GM21786 (cell line): ENCODE data around the gene PIGO.

Source experiments
- ATAC-seq: cut with Tn5 transposase; IDR thresholded peaks from one replicate; pipeline ENCODE4 v1.9.1; 2021; ENCODE audit not compliant: unreplicated experiment

Gene PIGO

GRCh38 chr9:35107297-35108290 lies 11.2 kb upstream of the PIGO start:
- no peak for ATAC-seq

DNA sequence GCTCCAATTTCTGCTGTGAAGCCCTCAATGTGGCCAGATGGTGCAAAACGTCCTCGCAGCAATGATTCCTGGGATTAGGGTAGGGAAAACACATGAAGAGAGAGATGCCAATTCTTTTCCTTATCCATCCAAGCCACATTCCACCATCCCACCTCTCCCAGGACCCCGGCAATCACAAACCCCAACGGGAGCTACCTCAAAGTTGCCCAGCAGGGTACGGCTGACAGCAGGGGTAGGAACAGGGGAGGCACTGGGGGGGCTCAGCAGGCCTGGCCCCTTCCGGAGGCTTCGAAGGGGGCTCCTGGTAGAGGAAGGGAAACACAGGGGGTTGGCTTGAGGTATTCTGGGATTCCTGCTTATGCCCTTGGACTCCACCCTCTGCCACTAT lies 9.9 kb upstream of the PIGO start:
- no peak for ATAC-seq

DNA sequence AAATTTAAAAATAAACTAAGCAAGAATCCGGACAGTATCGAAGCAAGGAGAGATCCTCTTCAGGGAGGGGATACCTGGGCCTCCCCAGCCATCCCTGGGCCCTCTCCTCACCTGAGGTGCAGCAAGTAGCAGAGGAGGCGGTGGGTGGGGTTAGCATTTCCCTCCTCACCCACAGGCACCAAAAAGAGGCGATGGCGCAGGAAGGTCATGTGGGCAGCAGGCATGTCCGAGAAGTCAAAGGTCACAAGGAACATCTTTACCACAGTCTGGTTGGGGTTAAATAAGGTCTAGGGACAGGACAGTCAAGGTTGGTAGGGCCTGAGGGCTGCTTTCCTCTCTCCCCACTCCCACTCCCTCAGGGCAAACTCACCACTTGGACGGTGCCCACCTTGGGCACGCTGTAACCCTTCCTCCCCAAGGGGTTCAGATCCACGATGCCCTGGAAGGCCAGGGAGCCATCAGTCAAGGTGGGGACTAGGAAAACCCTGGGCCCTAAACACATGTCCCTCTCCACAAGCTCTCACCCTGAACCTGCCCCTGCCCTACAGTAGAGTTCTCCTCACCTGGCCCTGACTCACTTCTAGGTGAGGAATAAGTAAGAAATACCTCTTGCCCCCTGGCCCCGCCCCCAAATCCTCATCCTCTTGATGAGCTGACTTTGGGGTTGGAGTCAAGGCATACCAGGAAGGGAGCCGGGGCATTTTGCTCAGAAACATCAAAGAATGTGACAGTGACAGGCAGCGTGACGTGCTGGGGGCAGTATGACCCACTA lies 9.4 kb upstream of the PIGO start:
- ATAC-seq: no peak

DNA sequence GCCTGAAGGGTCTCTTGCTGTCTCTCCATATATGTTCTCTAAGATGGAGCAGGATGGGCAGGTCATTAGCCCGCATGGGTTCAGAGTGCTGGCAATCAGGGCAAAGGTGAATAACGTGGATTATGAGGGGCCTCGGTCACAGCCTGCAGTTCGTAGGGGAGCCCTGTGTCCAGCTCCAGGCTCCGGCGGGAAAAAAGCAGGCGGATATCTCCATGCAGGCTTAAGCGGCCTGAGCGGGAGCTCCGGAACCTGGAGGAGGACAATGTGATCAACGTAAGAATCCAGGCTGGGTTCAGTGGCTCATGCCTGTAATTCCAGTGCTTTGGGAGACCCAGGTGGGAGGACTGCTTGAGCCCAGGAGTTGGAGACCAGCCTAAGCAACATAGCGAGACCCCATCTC lies 8.7 kb upstream of the PIGO start:
- no peak for ATAC-seq

DNA sequence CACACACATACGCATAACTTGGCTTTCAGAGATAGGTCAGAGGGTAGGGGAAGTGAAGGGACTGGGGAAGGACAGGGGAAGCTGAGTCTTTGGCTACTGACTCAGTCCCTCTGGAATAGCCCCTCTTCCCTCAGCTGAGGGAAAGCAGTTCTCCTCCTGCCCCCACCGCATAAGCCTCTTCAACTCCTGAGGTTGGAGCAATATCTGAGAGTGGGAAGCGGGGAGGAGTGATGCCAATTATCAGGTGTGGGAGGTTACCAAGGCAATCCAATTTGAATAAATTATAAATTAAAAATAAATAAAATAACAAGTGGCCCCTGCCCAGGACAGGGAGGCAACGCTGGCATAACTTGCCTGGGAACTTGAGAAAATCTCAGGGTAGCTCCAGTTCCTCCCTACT lies 8.2 kb upstream of the PIGO start:
- no peak for ATAC-seq

GRCh38 chr9:35103660-35104191 lies 7.3 kb upstream of the PIGO start:
- no peak for ATAC-seq

- ATAC-seq: peak; percentile 97
These were observed 6.6 kb upstream of the PIGO start, which contains the start of gene STOML2 for GRCh38 chr9:35102769-35103659. TSS of gene STOML2 (minus strand) at chr9:35103131. CDS start at chr9:35103094, 37 bp downstream.

DNA sequence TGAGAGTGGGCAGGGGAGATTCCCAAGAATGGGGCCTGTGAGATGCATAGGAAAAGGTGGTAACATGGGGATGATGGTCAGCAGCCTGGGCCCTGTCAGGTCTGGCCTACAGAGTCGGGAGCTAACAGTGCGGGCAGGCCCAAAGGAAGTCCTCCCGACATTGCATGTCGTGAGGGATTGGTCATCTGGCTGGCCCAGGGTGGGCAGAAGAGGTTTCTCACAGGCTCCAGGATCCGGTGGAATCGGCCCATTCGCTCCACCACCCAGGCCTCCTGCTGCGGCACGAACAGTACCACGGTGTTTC lies 6.0 kb upstream of the PIGO start:
- peak; percentile 7 for ATAC-seq

GRCh38 chr9:35097573-35097972 lies 1.2 kb upstream of the PIGO start:
- ATAC-seq: no peak

- no peak for ATAC-seq
These were observed 4.9 kb downstream of the PIGO start for GRCh38 chr9:35091536-35091935.

- no peak for ATAC-seq
These were observed 7.0 kb downstream of the PIGO start for GRCh38 chr9:35089434-35089833.

DNA sequence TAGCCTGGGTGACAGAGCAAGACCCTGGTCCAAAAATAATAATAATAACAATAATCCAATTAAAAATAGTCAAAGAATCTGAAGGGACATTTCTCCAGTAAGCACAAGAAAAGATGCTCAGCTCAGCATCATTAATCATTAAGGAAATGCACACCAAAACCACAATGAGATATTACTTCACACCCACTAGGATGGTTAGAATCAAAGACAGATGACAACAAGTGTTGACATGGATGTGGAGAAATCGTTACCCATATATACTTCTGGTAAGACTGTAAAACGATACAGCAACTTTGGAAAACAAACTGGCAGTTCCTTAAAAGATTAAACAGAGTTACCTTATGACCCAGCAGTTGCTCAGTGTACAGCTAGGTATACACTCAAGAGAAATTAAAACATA lies 11.3 kb downstream of the PIGO start:
- no peak for ATAC-seq

- peak; percentile 90 for ATAC-seq
These were observed 16.7 kb downstream of the PIGO start, which contains the start of gene FANCG for GRCh38 chr9:35079426-35080341. TSS of gene FANCG (minus strand) at chr9:35079942. CDS start at chr9:35079524, 418 bp downstream.

DNA sequence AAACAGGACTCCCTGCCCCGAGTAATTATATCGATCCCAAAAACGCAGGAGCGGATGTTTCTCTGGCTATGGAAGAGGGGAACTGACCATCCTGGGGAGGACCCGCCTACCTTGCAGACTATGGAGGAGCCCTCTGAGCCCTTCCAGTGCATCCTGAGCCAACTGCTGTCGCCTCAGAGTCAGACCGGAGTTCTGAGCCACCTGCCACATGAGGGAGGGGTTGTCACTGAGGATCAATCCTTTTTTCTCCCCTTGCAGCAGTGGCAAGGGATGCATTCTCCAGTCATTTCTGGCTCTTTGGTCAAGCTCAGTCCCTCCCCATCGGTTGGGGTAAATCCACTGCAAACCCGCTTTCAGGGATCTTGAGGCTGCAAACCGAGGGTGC lies 17.4 kb downstream of the PIGO start:
- ATAC-seq: no peak

DNA sequence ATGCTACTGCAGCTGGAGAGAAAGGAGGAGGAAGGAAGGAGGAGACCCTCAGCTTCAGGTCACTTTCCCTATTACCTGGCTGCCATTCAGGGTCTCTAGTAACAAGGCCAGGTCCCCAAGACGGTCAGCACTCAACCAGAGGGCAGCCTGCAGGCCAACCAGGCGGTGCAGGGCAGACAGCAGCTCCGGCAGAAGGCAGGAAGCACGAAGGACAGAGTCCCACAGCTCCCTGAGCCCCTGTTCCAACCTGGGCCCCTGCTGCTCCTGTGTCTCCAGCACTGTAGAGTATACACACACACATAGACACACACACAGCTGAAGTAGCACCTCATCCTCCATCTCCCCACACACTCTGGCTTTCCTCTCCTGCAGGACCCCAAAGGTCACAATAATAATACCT lies 18.3 kb downstream of the PIGO start:
- ATAC-seq: no peak

- no peak for ATAC-seq
These were observed 19.5 kb downstream of the PIGO start for GRCh38 chr9:35076848-35077247.

GRCh38 chr9:35075358-35075757 lies 21.0 kb downstream of the PIGO start:
- ATAC-seq: no peak

GRCh38 chr9:35074791-35075190 lies 21.6 kb downstream of the PIGO start:
- ATAC-seq: no peak

DNA sequence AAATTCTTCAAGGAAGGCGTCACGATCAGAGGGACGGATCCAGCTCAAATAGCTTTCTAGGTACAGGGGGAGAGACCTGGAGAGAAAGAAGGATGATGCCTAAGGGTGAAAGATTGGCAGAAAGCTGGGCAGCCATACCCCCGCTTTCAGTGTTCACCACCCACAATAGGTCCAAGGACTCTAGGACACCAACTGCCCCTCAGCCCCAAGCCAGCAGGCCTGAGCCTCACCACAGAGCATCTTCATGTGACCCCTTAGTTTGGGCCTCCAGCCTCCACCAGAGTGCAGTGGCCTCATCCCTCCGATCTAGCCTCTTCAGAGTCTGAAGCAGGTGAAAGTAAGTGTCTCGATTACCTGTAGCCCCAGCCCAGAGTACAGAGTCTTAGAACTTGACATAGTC lies 22.2 kb downstream of the PIGO start:
- no peak for ATAC-seq

DNA sequence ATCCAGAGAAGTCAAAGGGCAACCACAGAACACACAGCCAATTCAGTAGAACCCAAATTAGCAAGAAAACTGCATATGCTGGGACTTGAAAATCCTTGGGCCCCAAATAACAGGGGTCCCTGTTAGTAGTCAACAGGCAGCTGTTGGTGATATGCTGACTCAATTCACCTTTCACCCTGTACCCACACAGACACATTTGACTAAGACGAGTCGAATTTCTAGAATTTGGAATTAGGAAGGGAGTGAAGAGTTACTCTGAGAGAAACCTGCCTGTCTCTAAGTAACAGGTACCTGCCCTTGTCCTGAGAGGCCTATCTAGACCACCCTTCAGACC lies 23.1 kb downstream of the PIGO start:
- ATAC-seq: no peak
